PC-9 (cell line): ENCODE data around the gene NEDD4.

Experiments used
- CTCF ChIP-seq: fragments of 200-600 bp; sonication (generic); conservative IDR thresholded peaks from 2 replicates; pipeline ENCODE4 v1.6.1; 2017; ENCODE audit warnings: mixed run types, antibody characterized with exemption, mild to moderate bottlenecking, moderate library complexity
- EZH2 ChIP-seq: fragments of 200-600 bp; sonication (generic); IDR thresholded peaks from 2 replicates; pipeline ENCODE4 v1.8.0; 2017; ENCODE audit warnings: antibody characterized with exemption, low read depth

GRCh38 chr15:55800216-55800615, 193.2 kb downstream of the NEDD4 start:
- TF ChIP-seq CTCF (no peak), EZH2 (no peak)
